HPDE6-E6E7 (cell line): ENCODE results near the gene HAAO.
A peak's percentile ranks its signal among the peaks of the same experiment; 100 is the strongest.
"Not testable (repeated sequence)": the region's sequence is repeated elsewhere in the genome, so short reads cannot be mapped to it uniquely, and the experiment has no call there.

ENCODE experiments used
- DNase-seq: peaks from one replicate; pipeline ENCODE4 v3.0.0; 2011; ENCODE audit warnings: missing footprints; ENCODE audit errors: extremely low spot score

The HAAO gene

DNA sequence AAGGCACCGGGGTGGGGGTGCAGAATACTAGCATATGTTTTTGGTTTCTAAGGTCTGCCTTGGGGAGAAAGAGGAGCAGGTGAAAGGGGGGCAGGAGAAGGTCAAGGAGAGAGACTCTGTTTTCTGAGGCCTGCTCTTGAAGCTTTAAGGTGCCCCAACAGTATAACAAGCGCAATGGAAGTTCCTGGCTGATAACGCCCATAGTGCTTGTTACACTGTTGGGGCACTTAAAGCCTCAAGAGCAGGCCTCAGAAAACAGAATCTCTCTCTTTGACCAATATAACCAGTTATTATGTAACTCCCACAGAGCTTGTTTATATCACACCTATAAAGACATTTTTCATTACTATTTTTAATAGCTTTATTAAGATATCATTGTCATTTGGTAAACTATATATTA lies 45.0 kb downstream of the HAAO start:
- no peak for DNase-seq

DNA sequence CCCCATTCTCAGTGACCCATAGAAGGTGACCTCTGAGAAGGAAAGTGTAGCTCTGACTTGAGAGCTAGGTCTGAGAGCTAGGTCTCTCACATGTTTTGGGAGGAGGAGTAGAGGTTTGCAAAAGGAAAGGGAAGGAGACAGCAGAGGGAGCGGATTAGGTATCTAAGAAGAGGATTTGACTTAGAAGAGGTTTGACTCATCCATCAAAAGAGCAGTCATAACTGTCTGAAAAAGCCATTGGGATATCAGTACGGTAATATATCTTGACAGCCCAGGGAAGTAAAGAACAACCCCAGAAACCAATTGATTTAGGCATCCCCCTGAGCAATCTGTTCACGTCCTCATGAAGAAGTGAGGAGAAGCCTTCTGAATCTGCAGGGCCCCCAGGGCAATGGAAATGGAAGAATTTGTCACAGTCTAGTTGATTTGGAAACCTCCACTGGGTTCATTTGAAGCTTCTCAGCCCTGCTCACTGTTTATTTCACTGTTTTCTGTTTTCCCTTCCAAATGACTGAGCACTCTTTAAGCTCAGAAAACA lies 47.8 kb downstream of the HAAO start:
- no peak for DNase-seq

DNA sequence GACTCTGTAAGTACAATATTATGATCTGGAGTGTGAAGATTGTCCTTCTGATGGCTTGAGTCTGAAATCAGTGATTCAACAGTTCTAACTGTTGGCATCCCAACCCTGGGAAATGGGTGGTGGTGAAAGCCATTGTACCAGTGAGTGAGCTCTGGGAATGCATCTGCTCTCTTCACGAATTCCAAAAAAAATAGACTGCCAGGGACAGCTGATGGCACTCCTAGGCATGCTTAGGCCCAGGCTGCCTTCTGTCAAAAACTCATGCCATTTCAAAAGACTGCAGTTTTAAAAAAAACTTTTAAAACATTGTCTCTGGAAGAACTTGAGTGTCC lies 48.8 kb downstream of the HAAO start:
- no peak for DNase-seq

DNA sequence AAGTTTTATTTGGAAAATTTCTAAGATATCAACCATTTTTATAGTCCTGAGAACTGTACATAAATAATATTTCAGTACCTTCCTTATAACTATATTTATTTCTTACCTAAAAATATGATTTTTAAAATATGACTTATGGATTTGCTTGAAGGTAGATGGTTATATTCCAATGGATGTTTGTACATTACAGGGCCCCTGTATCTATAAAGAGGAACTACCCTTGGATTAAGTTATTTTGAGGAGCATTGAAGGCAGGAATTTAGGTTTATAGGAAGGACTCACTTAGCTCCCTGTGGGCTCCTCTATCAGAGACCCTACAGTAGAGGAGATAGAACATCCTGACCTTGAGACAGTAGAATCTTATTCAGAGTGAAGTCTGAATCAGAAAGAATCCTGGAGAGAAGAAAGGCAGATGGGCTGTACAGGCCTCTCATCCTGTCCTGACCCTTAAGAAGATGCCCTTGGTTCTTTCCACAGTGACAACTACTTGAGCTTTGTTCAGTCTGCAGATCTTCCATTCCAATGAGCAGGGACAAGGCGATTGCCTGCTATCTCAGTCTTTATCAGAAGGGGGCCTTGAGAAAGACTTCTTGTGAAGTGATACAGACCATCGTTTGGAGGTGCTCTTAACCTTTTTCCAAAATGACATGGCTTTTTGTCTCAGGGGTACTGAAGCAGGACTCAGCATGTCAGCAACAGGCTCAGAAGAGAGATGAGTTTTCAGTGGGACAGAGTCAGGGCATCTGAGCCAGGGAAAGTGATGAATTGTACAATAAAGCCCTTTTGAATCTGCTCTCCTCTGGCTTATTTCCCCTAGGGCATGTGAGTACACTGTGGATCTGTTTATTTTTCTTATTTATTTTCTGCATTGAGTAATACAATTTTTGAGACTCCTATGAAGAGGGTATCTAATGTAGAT lies 49.4 kb downstream of the HAAO start:
- no peak for DNase-seq

DNA sequence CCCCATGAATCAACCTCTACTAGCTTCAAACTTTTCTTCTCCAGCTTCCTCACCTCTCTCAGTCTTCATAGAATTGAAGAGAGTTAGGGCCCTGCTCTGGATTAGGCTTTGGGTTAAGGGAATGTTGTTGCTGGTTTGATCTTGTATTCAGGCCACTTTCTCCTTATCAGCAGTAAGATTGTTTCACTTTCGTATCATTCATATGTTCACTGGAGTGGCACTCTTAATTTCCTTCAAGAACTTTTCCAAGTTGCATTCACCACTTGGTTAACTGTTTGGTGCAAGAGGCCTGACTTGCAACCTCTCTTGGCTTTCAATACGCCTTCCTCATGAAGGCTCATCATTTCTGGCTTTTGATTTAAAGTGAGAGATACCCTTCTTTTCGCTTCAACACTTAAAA lies 51.2 kb downstream of the HAAO start:
- DNase-seq = no peak

DNA sequence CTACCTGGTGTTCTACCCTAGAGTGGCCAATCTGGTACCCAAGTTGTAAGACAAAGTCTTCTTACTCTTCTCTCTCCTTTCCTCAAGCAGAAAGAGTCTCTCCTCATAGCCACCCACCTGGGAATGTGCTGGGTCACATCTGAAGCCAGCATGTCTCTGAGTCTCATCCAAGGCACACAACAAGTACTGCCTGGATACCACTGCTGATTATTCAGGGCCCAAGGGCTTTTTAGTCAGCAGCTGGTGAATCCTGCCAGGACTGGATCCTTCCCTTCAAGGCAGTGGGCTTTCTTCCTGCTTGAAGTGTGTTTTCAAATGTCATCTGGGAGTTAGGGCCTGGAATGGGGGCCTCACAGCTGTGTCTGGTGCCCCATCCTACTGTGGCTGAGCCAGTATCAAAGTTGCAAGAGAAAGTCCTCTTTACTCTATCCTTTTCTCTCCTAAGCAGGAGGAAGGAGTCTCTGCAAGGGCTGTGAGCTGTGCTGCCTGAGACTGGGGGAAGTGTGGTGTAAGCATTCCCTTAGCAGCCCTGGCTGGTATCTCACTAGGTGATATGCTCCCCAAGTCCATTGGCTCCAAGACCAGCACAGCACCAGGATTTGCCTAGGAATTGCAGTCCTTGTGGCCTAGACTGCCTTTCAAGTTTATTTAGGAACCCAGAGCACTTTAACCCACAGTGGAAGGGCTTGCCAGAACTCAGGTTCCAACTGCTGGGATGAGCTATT lies 55.6 kb downstream of the HAAO start:
- DNase-seq = no peak

DNA sequence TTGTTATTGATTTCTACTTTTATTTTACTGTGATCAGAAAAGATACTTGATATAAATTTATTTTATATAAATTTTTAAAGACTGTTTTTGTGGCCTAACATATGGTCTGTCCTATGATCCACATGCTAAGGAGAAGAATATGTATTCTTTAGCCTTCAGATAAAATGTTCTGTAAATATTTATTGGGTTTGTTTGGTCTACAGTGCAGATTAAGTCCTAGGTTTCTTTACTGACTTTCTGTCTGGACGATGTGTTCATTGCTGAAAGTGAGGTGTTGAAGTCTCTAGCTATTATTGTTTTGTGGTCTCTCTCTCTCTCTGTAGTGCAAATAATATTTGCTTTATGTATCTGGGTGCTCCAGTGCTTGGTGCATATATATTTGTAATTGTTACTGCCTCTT lies 58.5 kb downstream of the HAAO start:
- DNase-seq = no peak

DNA sequence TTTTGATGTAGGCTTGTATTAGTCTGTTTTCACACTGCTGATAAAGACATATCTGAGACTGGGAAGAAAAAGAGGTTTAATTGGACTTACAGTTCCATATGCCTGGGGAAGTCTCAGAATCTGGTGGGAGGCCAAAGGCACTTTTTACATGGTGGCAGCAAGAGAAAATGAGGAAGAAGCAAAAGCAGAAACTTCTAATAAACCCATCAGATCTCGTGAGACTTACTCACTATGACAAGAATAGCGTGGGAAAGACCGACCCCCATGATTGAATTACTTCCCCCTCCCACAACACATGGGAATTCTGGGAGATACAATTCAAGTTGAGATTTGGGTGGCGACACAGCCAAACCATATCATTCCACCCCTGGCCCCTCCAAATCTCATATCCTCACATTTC lies 61.1 kb downstream of the HAAO start:
- DNase-seq = not testable (repeated sequence)

DNA sequence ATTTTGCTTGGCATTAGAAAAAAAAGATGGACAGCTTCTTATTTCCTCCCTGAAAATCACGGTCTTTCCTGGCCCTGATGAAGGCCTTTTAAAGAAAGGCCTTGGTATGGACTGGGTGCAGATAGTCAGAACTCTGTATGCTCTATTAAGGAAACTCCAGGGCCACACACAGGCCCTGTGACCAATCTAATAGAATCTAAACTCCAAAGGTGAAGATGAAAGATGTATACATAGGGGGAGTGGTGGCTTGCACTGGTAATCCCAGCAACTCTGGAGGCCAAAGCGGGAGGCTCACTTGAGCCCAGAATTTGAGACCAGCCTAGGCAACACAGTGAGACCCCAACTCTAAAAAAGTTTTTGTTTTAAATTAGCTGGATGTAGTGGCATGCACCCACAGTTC lies 65.7 kb downstream of the HAAO start:
- DNase-seq = no peak

DNA sequence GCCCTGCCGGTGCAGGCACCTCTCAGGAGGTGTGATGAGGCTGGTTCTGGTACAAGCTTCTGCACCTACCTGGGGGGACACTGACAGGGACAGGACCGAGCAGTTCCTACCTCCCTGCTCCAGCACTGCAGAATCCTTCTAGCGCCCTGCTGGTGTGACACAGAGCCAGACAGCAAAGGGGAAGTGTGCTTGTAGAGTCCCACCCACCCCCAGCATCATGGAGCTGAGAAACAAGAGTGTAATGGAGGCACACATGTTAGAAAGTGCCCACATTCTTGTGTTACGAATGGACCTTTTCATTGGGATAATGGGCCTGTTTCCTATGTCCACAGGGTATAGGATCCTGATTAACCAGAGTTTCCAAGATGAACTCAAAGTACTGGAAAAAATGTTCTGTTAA lies 66.7 kb downstream of the HAAO start:
- DNase-seq = no peak

DNA sequence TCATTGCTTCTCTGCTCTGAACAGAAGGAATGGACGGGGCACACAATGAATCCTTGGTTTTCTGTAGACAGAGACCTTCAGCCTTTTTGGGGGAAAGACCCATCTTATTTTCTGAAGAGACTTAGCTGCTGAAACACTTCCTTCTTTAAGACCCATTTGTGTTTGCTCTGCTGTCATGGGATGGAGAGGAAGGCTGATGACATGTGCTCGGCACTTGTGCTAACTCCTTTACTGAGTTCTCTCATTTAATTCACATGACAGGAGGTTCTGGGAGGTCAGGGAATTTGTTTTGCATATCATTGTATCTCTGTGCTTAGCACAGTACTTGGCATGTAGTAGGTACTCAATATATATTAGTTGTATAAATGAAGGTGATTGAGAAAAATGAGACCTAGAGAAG lies 67.5 kb downstream of the HAAO start:
- no peak for DNase-seq

DNA sequence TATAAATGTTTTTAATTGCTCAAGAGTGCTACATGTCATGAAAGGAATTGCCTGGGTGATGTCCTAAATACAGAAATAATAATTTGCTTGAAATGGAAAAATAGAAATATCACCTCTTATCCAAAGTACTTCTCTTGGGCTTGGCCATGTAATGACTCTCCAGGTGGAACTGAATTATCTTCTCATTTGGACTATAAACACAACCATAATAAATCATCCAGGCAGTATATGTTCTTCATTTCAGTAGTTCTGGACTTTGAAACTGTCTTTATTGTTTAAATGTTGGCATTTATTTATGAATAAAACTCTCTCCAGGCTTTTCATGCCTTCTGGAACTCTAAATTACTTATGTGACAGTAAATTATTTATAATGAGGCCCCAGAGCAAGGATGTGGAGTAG lies 68.9 kb downstream of the HAAO start:
- no peak for DNase-seq

DNA sequence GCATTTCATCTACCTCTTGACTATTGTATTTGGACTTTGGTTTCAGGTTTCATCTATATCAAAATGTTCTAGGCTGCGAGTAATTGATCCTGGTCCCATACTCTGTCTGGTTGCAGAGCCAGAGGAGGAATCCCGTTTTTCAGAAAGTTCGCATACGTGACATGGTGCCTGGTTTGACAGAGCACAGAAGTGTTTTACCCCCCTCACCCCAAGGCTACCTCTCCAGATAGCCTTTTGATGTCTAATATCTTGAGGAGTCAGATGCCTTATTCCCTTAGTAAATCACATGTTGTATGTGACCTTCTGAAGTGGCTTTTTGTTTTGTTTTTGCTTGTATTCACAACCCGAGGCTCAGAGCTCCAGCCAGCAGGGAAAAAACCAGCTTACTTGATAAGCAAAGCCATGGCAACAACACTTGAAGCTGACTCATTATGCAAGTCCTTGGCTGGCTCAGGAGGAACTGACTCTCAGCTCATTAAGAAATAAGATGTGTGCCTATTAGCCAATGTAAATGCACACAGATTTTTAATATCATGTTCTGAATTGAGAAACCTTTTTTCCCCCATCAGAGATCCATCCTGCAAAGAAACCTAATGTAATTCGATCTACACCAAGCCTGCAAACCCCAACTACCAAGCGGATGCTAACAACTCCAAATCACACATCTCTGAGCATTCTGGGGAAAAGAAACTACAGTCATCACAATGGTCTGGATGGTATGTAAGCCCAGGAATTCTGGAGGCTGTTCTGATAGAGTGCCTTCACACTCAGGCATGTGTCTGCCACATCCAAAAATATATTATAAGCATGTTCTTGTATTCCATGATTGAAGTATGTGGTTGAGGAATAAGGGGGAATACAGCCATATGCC lies 69.8 kb downstream of the HAAO start:
- DNase-seq = peak; percentile 40

DNA sequence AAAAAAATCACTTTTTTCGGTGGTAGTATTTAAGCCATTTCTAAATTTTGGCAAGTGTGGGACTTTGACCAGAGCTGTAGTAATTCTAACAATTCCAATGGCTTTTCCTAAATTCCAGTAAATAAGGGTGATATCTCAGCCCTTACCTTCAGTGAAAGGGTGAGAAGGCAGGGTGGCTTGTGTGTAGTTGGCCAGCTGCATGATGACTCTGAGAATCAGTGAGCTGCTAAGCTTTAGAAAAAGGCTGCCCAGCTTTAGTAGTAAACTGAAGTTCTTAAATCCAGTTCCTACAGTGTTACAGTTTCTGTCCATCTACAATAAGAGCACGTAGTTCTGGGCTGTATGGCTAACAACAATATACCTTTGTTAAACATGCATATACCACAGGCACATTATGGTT lies 70.5 kb downstream of the HAAO start:
- DNase-seq = no peak
